Stimulated activated CD8-positive, alpha-beta memory T cell treated with anti-CD3 and anti-CD28 coated beads, Interleukin-7, amount 100 ng/mL, for 48 hours (primary cell): ENCODE measurements around the gene TMEM126A.

ENCODE experiments used
- DNase-seq, 2 donors: peaks; one replicate each; pipeline ENCODE4 v3.0.0-alpha.2; 2020; ENCODE audit warnings: low read depth in 1 of 2; ENCODE audit errors: extremely low read depth in 1 of 2

Gene TMEM126A

DNA sequence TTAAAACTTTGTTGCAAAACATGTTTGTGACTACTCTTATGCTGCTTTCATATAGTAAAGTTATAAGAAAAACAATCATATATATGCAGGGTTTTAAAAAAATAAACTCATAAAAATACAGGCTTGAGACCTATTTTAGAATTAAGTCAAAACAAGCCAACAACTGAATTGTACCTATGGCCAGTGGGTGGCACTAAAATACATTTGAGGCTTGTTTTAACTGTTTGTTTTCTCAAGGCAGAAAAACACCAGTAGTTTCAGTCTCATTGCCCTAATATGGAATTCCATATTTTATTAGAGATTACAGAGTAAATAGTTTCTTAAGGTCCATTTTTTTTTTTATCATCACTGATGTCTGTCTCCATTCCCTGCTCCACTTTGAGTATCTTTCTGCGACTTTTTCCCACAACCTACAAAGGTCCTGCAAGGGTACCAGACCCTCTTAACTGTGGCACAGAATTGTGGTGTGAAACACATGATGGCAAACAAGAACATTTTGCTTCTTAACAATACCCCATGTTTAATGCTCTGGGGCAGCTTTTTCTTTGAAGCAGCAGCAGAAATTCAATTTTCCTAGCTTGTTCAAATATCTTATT is 46.7 kb downstream of the TMEM126A start:
- no peak for DNase-seq

DNA sequence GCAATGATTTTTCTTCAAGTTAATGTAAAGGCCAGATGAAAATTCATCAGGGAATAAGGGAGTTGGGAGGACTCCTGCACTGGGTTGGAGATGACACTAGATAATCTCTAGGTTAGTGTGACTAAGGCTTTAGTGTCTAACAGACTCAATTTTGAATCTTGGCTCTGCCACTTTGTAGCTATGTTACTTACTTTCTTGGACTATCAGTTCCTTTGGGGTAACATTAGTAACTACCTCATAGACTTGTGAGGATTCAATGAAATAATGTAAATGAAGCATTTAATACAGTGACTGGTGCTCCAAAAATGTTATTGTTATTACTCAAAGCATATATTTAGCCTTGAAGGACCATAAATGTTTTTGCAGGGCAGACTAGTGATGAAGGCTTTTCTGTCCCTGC is 47.8 kb downstream of the TMEM126A start:
- DNase-seq = no peak

DNA sequence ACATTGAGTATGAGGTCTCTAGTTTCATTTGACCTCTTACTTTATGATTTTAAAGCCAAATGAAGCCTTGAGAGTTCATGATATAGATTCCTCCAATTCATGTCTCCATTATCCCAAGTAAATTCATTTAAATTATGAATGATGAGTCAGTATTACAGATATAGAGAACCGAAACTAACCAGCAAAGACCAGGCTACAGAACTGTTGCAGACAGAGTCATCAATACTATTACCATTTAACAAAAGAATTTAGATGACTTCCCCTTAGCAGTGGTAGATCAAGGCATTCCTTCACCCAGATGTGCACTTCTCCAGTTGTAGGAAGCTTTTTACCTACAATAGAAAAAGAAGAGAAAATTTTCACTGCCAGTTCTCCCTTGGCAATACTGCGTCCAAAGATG is 50.0 kb downstream of the TMEM126A start:
- DNase-seq = no peak

DNA sequence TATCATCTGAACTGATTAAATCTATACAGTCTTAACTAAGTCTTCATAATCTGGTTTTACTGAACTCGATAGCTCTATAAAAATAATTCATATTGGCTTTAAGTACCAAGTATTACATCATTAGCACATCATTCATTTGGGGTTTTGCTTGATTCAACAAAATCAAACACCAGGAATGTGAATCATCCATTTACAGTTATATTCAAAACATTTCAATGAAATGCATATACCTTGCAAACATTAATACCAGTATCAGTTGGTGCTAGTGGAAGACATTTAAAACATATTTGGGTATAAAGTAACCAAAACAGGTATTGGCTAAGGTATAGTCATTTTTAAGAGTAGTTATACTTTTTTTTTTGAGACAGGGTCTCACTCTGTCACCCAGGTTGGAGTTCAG is 50.4 kb downstream of the TMEM126A start:
- DNase-seq = no peak

DNA sequence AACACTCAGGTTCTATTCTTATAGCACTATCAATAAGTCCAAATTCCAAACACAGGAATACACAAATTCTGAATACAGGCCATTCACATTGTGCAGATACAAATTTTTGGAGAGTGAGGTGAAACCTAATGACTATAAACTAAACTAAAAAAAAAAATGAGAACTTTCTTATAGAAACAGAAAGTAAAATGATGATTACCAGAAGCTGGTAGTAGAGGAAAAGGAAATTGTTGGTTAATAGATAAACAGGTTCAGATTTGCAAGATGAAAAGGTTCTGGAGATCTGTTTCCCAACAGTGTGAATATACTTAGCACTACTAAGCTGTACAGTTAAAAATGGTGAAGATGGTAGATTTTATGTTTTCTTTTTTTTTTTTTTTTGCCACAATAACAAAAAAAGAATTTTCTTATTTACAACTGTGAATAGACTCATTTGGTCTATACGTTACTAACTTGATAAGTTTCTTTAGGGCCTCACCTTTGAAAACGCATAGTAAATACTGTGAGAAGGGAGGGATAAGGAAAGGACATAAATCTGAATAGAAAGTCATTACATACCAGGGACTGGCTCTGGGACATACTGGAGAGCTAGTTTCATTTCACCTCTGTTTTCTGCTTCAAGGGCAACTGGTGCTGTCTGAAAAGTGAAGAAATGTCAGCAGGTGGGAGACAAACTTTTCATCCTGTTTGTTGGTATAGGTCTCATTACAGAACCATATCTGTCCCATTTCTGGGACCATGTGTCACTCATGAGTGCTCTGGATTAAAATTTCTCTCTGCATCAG is 52.4 kb downstream of the TMEM126A start:
- DNase-seq = no peak

DNA sequence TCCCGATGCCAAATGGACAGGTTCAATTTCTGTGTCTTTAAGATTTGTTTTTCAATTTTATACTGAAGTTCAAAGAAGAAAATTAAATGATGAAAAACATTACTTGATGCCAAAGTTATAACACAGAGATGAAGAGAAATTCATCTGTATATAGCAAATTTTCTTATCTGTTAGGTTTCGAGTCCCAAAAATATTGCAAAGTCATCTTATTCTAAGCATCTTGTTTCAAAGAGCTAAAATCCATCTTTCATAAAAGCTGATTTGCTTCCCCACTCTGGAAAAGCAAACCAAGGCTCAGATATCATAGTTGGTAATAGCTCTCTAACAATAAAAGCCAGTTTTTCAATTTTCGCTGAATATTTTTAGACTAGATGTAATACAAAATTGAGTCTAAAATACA is 57.2 kb downstream of the TMEM126A start:
- no peak for DNase-seq

GRCh38 chr11:85705800-85706199 is 58.0 kb downstream of the TMEM126A start:
- no peak for DNase-seq
